ENCODE data around the gene UNK. TPM values are rescaled to one million over a fixed set of nuclear protein-coding genes. Genes with fewer than 3 reads are reported as not detected.
A peak's percentile ranks its signal among the peaks of the same experiment; 100 is the strongest.

Gene UNK
- total and polyA plus RNA-seq, 2 of the 13 experiments (the other 11 are each of a cell fraction or from before 2014, with no cell fraction given) = 31.6 to 33.0 TPM

DNA sequence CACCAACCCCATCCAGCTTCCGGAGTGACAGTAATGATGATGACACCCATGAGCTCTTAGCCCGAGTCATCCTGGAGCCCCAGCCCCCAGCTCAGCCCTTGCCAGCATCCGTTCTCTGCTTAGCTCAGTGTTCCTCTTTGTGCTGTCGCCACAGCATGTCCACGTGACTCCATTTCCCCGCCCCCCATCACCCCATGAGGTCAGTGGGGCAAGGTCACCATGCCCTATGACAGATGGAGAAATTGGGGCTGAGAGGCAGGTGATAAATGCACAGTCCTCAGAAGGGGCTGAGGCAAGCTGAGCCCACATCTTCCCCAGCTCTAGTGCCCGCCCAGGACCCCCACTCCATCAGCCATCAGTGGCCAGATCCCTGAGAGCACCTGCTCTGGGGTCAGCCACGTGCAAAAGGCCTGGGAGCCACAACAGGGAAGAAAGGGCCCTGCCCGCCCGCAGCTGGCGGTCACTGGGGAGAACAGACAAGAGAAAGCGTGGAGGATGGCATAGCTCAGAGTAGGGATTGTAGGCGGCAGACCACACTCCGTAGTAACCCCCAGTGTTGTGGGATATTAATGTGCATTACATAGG lies 46.3 kb upstream of the UNK start (continued):
- no peak for TF ChIP-seq MEIS2 (CRISPR knock-in tag; IDR thresholded peaks at IDR 0.05)
- no peak for TF ChIP-seq PLRG1 (conservative IDR thresholded peaks at IDR 0.05)
- TF ChIP-seq SP4 (CRISPR knock-in tag; IDR thresholded peaks at IDR 0.05) = peak; percentile 67; the same call in 1 of the 2 replicates
- TF ChIP-seq, protein P1, sequence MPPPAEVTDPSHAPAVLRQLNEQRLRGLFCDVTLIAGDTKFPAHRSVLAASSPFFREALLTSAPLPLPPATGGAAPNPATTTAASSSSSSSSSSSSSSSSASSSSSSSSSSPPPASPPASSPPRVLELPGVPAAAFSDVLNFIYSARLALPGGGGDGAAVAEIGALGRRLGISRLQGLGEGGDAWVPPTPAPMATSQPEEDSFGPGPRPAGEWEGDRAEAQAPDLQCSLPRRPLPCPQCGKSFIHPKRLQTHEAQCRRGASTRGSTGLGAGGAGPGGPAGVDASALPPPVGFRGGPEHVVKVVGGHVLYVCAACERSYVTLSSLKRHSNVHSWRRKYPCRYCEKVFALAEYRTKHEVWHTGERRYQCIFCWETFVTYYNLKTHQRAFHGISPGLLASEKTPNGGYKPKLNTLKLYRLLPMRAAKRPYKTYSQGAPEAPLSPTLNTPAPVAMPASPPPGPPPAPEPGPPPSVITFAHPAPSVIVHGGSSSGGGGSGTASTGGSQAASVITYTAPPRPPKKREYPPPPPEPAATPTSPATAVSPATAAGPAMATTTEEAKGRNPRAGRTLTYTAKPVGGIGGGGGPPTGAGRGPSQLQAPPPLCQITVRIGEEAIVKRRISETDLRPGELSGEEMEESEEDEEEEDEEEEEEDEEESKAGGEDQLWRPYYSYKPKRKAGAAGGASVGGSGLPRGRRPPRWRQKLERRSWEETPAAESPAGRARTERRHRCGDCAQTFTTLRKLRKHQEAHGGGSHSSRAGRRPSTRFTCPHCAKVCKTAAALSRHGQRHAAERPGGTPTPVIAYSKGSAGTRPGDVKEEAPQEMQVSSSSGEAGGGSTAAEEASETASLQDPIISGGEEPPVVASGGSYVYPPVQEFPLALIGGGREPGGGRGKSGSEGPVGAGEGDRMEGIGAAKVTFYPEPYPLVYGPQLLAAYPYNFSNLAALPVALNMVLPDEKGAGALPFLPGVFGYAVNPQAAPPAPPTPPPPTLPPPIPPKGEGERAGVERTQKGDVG (CRISPR knock-in tag; IDR thresholded peaks at IDR 0.05; ENCODE audit: borderline replicate concordance) = peak; percentile 95
- TF ChIP-seq ZNF350 (CRISPR knock-in tag; IDR thresholded peaks at IDR 0.05; ENCODE audit: borderline replicate concordance, low read depth) = peak; percentile 74; the same call in 1 of the 2 replicates
- no peak for TF ChIP-seq KDM3A (CRISPR knock-in tag; IDR thresholded peaks at IDR 0.05; ENCODE audit: low read depth)
- TF ChIP-seq CEBPB (IDR thresholded peaks at IDR 0.05; ENCODE audit: borderline replicate concordance, low read depth, low read length) = peak; percentile 19; the same call in 1 of the 2 replicates
- TF ChIP-seq ZNF430 (CRISPR knock-in tag; IDR thresholded peaks at IDR 0.05) = no peak
- no peak for TF ChIP-seq ADNP (CRISPR knock-in tag; IDR thresholded peaks at IDR 0.05)
- no peak for TF ChIP-seq REXO4 (CRISPR knock-in tag; IDR thresholded peaks at IDR 0.05; ENCODE audit: borderline replicate concordance)
- TF ChIP-seq EP300 (IDR thresholded peaks at IDR 0.05; ENCODE audit: low read depth in 2 of 2, low read length in 2 of 2) = peak in 1 of 2 experiments; percentile 43; a peak in 1 of 4 replicates
- TF ChIP-seq EP300 (CRISPR knock-in tag; IDR thresholded peaks at IDR 0.05; ENCODE audit: borderline replicate concordance) = peak; percentile 51; the same call in 1 of the 2 replicates
- no peak for TF ChIP-seq SMC3 (IDR thresholded peaks at IDR 0.05; ENCODE audit: low read length)
- peak; percentile 55 for TF ChIP-seq ZFY (CRISPR knock-in tag; IDR thresholded peaks at IDR 0.05)
- peak; percentile 27 for TF ChIP-seq SKI (IDR thresholded peaks at IDR 0.05; ENCODE audit: partially characterized antibody)
- no peak for TF ChIP-seq ETV6 (CRISPR knock-in tag; conservative IDR thresholded peaks at IDR 0.05)
- TF ChIP-seq, protein P2, sequence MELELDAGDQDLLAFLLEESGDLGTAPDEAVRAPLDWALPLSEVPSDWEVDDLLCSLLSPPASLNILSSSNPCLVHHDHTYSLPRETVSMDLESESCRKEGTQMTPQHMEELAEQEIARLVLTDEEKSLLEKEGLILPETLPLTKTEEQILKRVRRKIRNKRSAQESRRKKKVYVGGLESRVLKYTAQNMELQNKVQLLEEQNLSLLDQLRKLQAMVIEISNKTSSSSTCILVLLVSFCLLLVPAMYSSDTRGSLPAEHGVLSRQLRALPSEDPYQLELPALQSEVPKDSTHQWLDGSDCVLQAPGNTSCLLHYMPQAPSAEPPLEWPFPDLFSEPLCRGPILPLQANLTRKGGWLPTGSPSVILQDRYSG (CRISPR knock-in tag; IDR thresholded peaks at IDR 0.05) = no peak
- TF ChIP-seq HOXA3 (CRISPR knock-in tag; IDR thresholded peaks at IDR 0.05) = peak; percentile 48; the same call in 1 of the 2 replicates
- TF ChIP-seq, protein P3, sequence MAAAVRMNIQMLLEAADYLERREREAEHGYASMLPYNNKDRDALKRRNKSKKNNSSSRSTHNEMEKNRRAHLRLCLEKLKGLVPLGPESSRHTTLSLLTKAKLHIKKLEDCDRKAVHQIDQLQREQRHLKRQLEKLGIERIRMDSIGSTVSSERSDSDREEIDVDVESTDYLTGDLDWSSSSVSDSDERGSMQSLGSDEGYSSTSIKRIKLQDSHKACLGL (CRISPR knock-in tag; IDR thresholded peaks at IDR 0.05) = no peak
- no peak for TF ChIP-seq RORA (CRISPR knock-in tag; IDR thresholded peaks at IDR 0.05)
- TF ChIP-seq BRD4 (CRISPR knock-in tag; IDR thresholded peaks at IDR 0.05) = no peak
- TF ChIP-seq, protein P4, sequence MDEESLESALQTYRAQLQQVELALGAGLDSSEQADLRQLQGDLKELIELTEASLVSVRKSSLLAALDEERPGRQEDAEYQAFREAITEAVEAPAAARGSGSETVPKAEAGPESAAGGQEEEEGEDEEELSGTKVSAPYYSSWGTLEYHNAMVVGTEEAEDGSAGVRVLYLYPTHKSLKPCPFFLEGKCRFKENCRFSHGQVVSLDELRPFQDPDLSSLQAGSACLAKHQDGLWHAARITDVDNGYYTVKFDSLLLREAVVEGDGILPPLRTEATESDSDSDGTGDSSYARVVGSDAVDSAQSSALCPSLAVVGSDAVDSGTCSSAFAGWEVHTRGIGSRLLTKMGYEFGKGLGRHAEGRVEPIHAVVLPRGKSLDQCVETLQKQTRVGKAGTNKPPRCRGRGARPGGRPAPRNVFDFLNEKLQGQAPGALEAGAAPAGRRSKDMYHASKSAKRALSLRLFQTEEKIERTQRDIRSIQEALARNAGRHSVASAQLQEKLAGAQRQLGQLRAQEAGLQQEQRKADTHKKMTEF (CRISPR knock-in tag; IDR thresholded peaks at IDR 0.05) = peak; percentile 53; the same call in 1 of the 2 replicates
- no peak for TF ChIP-seq TSC22D2 (CRISPR knock-in tag; IDR thresholded peaks at IDR 0.05; ENCODE audit: borderline replicate concordance)
- TF ChIP-seq MED1 (CRISPR knock-in tag; IDR thresholded peaks at IDR 0.05) = peak; percentile 70
- TF ChIP-seq WIZ (CRISPR knock-in tag; IDR thresholded peaks at IDR 0.05) = no peak
- no peak for TF ChIP-seq KDM5A (IDR thresholded peaks at IDR 0.05; ENCODE audit: borderline replicate concordance, low read length)
- no peak for TF ChIP-seq ZFP36 (IDR thresholded peaks at IDR 0.05; ENCODE audit: borderline replicate concordance, low read depth, low read length, partially characterized antibody)

All from HepG2 (cell line).